Colonic mucosa (tissue), 4 donors: ENCODE results near the gene PIM3. TPM values are rescaled to one million over a fixed set of nuclear protein-coding genes. Genes with fewer than 3 reads are reported as not detected.

Experiments used
- DNase-seq: peaks from one replicate; pipeline ENCODE4 v3.0.0-alpha.2; 2020
- H3K27ac ChIP-seq: fragments of 200-600 bp; one replicate; pipeline ENCODE4 v1.8.0; 2021
- H3K27me3 ChIP-seq: fragments of 200-600 bp; one replicate; pipeline ENCODE4 v1.8.0; 2021
- H3K36me3 ChIP-seq: fragments of 200-600 bp; one replicate; pipeline ENCODE4 v1.8.0; 2021
- H3K4me1 ChIP-seq: fragments of 200-600 bp; one replicate; pipeline ENCODE4 v1.8.0; 2021; ENCODE audit warnings: mild to moderate bottlenecking
- H3K4me3 ChIP-seq: fragments of 200-600 bp; one replicate; pipeline ENCODE4 v1.8.0; 2021
- H3K9ac ChIP-seq, 2 donors: one replicate each; pipeline ENCODE4 v1.7.0; 2013; ENCODE audit warnings: control low read depth in 2 of 2, low read depth in 2 of 2, low read length in 2 of 2
- H3K9me3 ChIP-seq: fragments of 200-600 bp; one replicate; pipeline ENCODE4 v1.8.0; 2021
- CTCF ChIP-seq: fragments of 200-600 bp; IDR thresholded peaks from one replicate; pipeline ENCODE4 v1.8.0; 2022; ENCODE audit warnings: antibody characterized with exemption, mild to moderate bottlenecking
- intact Hi-C: fragments of 100-400 bp; cut with DNase I; formaldehyde crosslinking; loops from one replicate; pipeline ENCODE4 v1.14.1; 2022
- total RNA-seq, 2 donors: library from RNA; stranded (reverse); fragmentation: NEBNext Ultra II Directional in 1 of 2; extraction: Animal tissue kit (Norgen Biotek cat#: 25700) in 1 of 2; gene quantifications; one replicate each; pipeline ENCODE4 v1.2.1, GENCODE V29; 2021
- donor health status: healthy.
- donor health status: DM: no; HTN: no; CAD: no.
- donor health status: DM: no; HTN: no; CAD: no.

The PIM3 gene
- 10 to 100 TPM; 65.6 to 74.4 TPM for total RNA-seq

- no peaks in the 10 kb centered on the region for H3K9me3 ChIP-seq
- peak within 1 kb of the TSS; percentile 94 to 96 for H3K9ac ChIP-seq
- peak within 1 kb of the TSS; percentile 99 for H3K4me3 ChIP-seq
- H3K27ac ChIP-seq, result peak within 1 kb of the TSS; percentile 96
- peak; percentile 95 for DNase-seq
- peaks cover 18% of the 10 kb centered on the region for H3K4me1 ChIP-seq
- intact Hi-C loops, result no loop called here
- no peaks in the 10 kb centered on the region for H3K27me3 ChIP-seq
- H3K36me3 ChIP-seq, result peaks cover 14% of the 10 kb centered on the region
- no peak for TF ChIP-seq CTCF
Observed at GRCh38 chr22:49960159-49961004, at the start of gene PIM3. TSS of gene PIM3 (plus strand) at chr22:49960772. CDS start at chr22:49960948, 176 bp downstream.

GRCh38 chr22:49911881-49912625, 48.5 kb upstream of the PIM3 start:
- intact Hi-C loops, result no loop called here
- H3K36me3 ChIP-seq, result no peaks in the 10 kb centered on the region
- no peaks in the 10 kb centered on the region for H3K4me1 ChIP-seq
- H3K27me3 ChIP-seq, result no peaks in the 10 kb centered on the region
- H3K9ac ChIP-seq, result no peak overlapping the region
- no peak overlapping the region for H3K4me3 ChIP-seq
- TF ChIP-seq CTCF, result no peak
- H3K27ac ChIP-seq, result no peak overlapping the region
- DNase-seq, result no peak
- no peaks in the 10 kb centered on the region for H3K9me3 ChIP-seq

GRCh38 chr22:49913026-49913425, 47.5 kb upstream of the PIM3 start:
- no peak overlapping the region for H3K9ac ChIP-seq
- H3K4me3 ChIP-seq, result no peak overlapping the region
- TF ChIP-seq CTCF, result no peak
- DNase-seq, result no peak
- no peaks in the 10 kb centered on the region for H3K36me3 ChIP-seq
- H3K4me1 ChIP-seq, result no peaks in the 10 kb centered on the region
- intact Hi-C loops, result no loop called here
- no peak overlapping the region for H3K27ac ChIP-seq
- no peaks in the 10 kb centered on the region for H3K27me3 ChIP-seq
- H3K9me3 ChIP-seq, result no peaks in the 10 kb centered on the region

- Histone ChIP-seq H3K9ac (no peak overlapping the region), H3K27ac (no peak overlapping the region), H3K4me3 (no peak overlapping the region), H3K36me3 (no peaks in the 10 kb centered on the region), H3K4me1 (no peaks in the 10 kb centered on the region), H3K9me3 (no peaks in the 10 kb centered on the region), H3K27me3 (no peaks in the 10 kb centered on the region)
- no peak for TF ChIP-seq CTCF
- no peak for DNase-seq
- intact Hi-C loops, result no loop called here
Observed at GRCh38 chr22:49913446-49913845, 47.1 kb upstream of the PIM3 start.

- H3K36me3 ChIP-seq, result no peaks in the 10 kb centered on the region
- no peak overlapping the region for H3K4me3 ChIP-seq
- H3K27ac ChIP-seq, result no peak overlapping the region
- H3K4me1 ChIP-seq, result no peaks in the 10 kb centered on the region
- no peaks in the 10 kb centered on the region for H3K9me3 ChIP-seq
- intact Hi-C loops, result no loop called here
- DNase-seq, result no peak
- H3K9ac ChIP-seq, result no peak overlapping the region
- H3K27me3 ChIP-seq, result no peaks in the 10 kb centered on the region
- no peak for TF ChIP-seq CTCF
Observed at GRCh38 chr22:49914256-49914655, 46.3 kb upstream of the PIM3 start.
